NAMALWA (cell line): ENCODE results near the gene ZNF410.
"Not testable (repeated sequence)": the region's sequence is repeated elsewhere in the genome, so short reads cannot be mapped to it uniquely, and the experiment has no call there.

Experiments used
- DNase-seq: peaks from one replicate; pipeline ENCODE4 v3.0.0-alpha.2; 2015; ENCODE audit warnings: low spot score

ZNF410 gene, protein sequence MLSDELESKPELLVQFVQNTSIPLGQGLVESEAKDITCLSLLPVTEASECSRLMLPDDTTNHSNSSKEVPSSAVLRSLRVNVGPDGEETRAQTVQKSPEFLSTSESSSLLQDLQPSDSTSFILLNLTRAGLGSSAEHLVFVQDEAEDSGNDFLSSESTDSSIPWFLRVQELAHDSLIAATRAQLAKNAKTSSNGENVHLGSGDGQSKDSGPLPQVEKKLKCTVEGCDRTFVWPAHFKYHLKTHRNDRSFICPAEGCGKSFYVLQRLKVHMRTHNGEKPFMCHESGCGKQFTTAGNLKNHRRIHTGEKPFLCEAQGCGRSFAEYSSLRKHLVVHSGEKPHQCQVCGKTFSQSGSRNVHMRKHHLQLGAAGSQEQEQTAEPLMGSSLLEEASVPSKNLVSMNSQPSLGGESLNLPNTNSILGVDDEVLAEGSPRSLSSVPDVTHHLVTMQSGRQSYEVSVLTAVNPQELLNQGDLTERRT

DNA sequence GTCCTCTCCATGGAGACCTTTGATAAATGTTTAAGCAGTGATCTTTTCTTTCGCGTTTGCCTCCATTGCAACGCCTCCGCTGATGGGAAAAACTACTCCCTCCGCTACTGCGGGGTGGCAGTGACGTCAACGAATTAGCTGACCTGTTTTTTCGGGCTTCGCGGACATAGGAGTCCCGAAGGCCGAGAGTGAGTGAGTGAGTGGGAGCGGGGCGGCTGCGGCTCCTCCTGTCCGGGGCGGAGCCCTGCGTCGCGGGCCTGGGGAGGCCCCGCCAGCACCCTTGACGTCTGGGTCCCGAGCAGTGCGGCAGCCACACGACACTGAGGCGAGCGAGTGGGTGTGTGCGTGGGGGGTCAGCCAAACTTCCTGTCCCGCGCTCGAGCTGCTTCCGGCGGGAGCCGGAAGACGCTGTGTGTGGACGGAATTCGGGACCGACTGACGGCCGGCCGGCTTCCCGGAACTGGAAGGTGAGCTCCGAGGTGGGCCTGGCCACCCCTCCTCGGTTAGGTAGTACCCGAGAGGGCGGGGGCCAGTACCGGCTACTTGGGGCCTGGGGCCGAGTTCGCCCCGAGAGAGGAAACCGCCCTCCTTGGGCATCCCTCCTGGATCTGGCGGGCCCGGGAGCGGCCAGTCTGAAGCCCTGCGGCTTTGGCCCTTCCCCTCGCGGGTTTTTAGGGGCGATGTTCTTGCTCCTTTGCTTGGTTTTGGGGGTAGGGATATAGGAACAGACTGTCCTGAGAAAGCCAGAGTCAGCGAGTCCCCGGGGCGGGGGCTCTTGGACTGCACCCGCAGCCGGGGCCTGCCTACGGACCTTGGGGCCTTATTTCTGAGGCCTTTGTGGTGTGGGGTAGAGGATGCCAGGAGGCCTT is at the start of gene ZNF410:
ZNF410 (plus strand) TSS at position 411 of the 869 bp plus-strand sequence. CDS start 5,317 bp downstream, outside the sequence.
- peak; percentile 87 for DNase-seq

DNA sequence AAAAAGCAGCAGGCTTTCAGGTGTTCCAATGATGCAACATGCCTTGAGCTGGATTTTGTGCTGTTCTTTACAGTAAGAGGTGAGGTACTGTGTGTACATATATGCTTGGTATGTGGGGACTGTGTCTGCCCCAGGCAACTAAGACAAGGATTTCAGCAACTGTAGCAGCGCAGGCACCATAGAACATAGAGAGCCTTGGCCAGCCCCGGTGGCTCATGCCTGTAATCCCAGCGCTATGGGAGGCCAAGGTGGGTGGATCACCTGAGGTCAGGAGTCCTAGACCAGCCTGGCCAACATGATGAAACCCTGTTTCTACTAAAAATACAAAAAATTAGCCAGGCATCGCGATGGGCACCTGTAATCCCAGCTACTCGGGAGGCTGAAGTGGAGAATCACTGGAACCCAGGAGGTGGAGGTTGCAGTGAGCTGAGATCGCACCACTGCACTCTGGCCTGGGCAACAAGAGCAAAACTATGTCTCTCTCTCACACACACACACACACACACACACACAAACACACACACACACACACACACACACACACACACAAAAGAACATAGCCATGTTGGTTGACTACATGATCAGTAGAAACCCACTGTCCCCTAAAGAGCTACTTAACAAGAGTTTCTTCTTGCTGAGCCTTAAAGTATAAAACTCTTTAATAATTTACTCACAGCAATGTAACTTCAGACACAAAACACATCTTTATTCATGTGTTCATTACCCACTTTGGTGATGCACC is 48.2 kb upstream of the ZNF410 start:
- not testable (repeated sequence) for DNase-seq

DNA sequence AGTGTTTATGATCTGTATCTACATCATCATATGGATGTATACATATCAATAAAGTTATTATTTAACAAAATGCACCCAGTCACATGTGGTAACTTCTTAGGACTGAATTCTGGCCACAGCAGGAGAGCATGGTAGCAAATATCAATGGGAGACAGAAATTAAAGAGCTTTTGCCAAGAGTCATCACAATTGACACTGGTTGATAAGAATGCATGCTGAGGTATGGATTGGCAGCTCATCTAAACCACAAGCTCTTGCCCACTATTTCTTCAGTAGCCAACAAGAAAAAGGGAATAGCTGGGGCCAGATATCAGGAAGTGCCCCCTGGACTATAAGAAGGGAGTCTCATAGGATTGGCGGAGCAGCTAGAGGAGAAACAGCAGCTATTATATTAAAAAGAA is 44.5 kb upstream of the ZNF410 start:
- no peak for DNase-seq

DNA sequence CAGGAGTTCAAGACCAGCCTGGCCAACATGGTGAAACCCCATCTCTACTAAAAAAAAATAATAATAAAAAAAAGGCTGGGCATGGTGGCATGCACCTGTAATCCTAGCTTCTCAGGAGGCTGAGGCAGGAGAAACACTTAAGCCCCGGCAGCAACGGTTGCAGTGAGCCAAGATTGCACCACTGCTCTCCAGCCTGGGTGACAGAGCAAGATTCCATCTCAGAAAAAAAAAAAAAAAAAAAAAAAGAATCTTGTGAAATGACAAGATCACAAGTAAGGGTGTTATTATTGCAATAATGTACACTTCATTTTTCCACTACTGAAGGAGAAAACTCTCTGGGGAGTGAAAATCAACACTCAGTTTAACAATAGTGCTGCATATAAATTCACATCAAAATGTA is 43.8 kb upstream of the ZNF410 start:
- no peak for DNase-seq

DNA sequence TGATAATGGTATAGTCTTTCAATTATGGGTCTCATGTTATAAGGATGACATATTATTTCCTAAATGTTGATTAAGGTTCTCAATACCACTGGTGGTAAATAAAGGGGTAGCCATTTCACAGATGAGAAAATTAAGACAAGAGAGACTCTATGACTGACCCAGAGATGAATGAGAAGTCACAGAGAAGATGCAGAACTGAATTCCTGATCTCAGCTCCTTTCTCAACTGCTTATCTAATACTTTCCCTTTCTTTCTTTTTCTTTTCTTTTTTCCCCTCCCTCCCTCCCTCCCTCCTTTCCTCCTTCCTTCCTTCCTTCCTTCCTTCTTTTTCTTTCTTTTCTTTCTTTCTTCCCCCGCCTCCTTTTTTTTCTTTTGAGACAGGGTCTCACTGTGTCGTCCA is 43.4 kb upstream of the ZNF410 start:
- DNase-seq: no peak

GRCh38 chr14:73846947-73847346 is 39.7 kb upstream of the ZNF410 start:
- DNase-seq: no peak

DNA sequence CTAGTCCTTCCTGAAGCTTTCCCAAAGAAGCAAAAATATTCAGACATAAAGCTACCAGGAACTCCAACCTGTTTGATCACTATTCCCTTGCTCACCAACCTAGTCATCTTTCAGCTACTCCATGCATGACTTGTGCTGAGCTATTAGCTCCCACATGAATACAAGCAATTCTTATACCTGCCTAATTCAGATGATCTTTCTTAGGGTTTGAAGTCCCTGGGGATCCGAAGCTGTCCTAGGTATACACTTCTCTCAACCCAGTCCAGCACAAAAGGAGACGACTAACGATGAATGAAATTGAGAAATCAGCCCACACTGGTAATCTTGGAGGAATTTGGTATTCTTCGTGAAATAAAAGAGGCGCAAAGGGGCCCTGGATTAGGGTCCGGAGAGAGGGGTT is 35.7 kb upstream of the ZNF410 start:
- peak; percentile 3 for DNase-seq

DNA sequence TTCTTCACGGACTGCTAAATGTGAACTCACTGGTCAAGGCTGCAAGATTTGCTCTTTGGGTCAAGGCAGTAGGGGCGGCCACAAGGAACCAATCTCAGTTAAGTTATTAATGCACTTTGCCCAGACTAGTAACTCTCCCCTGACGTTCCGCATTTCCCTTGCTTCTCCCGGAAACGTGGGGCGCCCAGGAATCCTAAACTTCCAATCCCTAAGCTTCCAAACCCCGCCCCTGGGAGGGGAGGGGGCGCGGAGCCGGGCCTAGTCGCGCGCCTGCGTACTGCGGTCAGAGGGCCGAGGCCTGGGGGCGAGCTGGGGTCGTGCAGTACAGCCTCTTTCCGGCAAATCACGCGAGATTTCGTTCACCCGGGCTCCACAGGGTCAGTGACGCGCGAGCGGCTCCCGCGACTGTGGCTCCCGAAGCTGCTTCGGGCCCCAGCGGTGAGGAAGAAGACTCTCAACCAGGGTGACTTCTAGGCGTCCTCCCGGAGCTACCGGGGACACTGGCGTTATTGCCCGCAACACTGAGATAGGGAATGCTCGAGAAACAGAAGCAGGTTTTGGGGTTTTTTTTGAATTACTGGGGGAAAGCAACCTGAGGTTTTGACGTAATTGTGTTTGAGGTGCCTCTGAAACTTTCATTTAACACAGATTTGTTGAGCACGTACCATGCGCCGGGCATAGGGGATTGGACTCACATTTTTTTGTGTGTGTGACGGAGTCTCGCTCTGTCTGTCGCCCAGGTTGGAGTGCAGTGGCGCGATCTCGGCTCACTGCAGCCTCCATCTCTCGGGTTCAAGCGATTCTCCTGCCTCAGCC is 34.9 kb upstream of the ZNF410 start, which contains the start of gene PTGR2:
PTGR2 (plus strand) TSS at position 265 of the 816 bp plus-strand sequence. CDS start 7,032 bp downstream, outside the sequence.
- peak; percentile 91 for DNase-seq

GRCh38 chr14:73859145-73859544 is 27.5 kb upstream of the ZNF410 start:
- DNase-seq: no peak

DNA sequence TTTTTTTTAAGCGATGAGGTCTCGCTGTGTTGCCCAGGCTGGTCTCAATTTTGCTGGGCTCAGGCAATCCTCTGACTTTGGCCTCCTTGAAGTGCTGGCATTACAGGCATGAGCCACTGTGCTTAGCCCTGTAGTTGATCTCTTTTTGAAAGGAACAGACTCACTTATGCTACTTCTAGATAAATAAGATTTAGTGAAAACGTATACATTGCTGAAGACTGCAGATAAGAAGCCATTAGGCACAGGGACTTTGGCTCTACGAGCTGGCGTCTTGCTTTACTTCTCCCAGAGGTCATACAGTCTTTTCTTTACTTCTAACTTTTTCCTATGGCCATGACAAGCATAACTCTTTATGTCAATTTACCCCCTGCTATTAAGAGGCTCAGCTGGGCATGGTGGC is 25.6 kb upstream of the ZNF410 start:
- no peak for DNase-seq

DNA sequence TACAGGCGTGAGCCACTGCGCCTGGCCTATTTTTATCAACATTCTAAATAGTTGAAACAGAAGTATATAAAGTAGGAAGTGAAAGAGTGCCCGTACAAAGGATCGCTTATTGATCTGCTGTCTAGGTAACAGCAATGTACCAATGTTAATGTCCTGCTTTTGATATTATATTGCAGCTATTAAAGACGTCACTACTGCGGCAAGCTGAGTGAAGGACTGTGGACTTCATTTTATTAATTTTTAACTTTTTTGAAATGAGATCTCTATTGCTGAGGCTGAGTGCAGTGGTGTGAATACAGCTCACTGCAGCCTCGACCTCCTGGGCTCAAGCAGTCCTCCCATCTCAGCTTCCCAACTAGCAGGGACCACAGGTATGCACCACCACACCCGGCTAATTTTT is 24.2 kb upstream of the ZNF410 start:
- no peak for DNase-seq

DNA sequence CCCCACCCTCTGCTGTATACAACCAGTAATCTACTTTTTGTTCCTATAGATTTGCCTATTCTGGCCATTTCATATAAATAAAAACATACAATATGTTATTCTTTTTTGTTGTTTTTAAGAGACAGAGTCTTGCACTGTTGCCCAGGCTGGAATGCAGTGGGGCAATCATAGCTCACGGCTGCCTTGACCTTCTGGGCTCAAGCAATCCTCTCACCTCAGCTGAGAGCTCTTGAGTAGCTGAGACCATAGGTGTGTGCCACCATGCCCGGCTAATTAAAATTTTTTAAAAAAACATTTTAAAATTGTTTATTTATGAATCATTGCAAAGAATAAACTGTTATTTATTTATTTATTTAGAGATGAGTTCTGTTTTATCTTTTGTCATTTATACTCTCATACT is 23.4 kb upstream of the ZNF410 start:
- no peak for DNase-seq

- no peak for DNase-seq
Observed at GRCh38 chr14:73865534-73866113, 21.0 kb upstream of the ZNF410 start.

- DNase-seq: not testable (repeated sequence)
Observed at GRCh38 chr14:73869754-73870153, 16.9 kb upstream of the ZNF410 start.

DNA sequence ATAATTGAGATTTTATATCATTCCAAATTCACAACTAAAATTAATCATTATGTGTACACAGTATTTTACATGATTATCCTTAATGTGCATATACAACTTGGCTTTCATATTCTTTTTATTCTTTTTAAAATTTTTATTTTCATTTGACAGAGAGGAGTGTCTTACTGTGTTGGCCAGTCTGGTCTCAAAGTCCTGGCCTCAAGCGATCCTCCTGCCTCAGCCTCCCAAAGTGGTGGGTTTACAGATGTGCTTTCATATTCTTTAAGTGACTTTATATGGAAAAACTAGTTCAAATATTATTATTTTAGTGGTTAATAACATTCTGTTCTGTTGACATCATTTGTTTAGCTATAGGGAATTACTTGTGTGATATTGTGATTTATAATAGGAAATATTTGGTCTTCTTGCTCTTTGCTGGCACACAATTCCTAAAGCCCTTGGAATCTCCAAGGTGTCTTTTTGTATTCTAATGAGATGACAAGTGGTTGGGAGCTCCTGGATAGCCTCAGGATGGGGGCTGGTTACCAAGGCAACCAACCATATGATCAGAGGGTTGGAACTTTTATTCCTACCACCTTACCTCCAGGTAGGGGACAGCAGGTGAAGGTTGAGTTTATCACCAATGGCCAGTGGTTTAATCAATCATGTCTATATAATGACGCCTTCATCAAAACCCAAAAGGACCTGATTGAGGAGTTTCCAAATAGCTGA is 16.0 kb upstream of the ZNF410 start:
- DNase-seq: no peak

DNA sequence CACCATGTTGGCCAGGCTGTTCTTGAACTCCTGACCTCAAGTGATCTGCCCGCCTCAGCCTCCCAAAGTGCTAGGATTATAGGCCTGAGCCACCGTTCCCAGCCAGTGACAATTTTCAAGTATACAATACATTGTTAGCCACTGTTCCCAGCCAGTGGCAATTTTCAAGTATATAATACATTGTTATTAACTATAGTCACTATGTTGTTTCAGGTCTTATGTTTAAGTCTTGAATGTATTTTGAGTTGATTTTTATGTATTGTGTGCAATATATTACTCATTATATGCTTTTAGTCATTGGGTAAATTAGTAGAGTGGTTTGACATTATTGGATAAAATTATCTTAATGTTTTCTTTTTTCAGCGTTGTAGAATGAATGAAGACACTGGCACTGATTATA is 13.0 kb upstream of the ZNF410 start:
- DNase-seq: no peak

GRCh38 chr14:73877790-73878189 is 8.9 kb upstream of the ZNF410 start:
- DNase-seq: no peak

DNA sequence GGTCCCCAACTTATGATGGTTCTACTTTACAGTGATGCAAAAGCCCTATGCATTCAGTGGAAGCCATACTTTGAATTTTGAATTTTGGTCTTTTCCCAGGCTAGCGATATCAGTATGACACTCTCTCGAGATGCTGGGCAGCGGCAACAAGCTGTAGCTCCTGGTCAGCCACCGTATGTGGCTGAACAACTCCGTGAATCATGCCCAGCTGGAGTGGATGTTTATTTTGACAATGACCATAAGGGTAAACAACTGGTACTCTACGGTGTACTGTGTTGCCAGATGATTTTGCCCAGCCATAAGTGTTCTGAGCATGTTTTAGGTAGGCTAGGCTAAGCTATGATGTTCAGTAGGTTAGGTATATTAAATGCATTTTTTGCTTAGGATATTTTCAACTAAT is 8.2 kb upstream of the ZNF410 start:
- DNase-seq: no peak

GRCh38 chr14:73879027-73879426 is 7.6 kb upstream of the ZNF410 start:
- no peak for DNase-seq
